ENCODE results near the gene RASGEF1C. TPM values are rescaled to one million over a fixed set of nuclear protein-coding genes. Genes with fewer than 3 reads are reported as not detected.
A peak's percentile ranks its signal among the peaks of the same experiment; 100 is the strongest.
"Not testable (repeated sequence)": the region's sequence is repeated elsewhere in the genome, so short reads cannot be mapped to it uniquely, and the experiment has no call there.

RASGEF1C gene
- total and polyA plus RNA-seq, 2 experiments from 2014 or later: 0.40 to 0.42 TPM

DNA sequence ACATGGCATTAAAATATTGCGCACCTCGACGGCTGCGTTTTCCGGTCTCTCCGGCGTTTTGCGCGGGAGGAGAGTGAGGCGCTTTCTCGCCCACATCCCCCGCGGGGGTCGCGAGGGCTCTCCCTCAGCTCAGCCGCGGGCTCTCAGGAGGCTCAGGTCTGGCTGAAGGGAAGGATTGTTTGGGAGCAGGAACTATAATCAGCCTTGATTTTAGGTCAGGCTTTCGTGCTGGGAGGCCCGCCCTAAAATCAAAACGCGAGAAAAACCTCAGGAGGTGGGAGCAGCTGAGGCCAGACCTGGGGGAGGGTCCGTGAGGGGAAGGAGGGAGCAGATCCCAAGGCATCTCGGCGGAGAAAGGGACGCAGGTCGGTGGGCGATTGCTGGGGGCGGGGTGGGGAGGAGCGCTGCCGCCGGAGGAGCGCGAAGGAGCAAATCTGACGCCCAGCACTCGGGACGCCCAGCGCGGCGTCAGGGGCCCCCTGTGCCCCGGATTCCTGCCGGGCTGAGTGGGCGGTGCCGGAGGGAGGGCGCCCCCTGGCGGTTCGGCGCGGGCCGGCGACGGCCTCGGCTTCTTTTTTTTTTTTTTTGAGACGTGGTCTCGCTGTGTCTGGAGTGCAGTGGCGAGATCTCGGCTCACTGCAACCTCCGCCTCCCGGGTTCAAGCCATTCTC, 118.8 kb downstream of the RASGEF1C start:
- Histone ChIP-seq H3F3A (replicated peaks; ENCODE audit: low read depth) (0 out of 2 replicates have a peak, but pooled peaks cover 8% of the 10 kb centered on the region), H3K27me3 (ENCODE audit: insufficient read depth) (no peaks in the 10 kb centered on the region), H3K36me3 (ENCODE audit: insufficient read depth) (no peaks in the 10 kb centered on the region), H3K79me2 (replicated peaks; ENCODE audit: insufficient read depth) (no peaks in the 10 kb centered on the region), H3K4me2 (peak overlapping the region; percentile 77), H4K20me1 (replicated peaks; ENCODE audit: insufficient read depth) (no peaks in the 10 kb centered on the region), H3K27ac (ENCODE audit: low read depth) (peak overlapping the region; percentile 98), H3K9me2 (ENCODE audit: insufficient read depth) (no peaks in the 10 kb centered on the region), H3K4me3 (peak overlapping the region; percentile 59), H2AFZ (no peak overlapping the region; the same call in 1 of the 2 replicates), H3K4me1 (ENCODE audit: insufficient read depth) (peaks cover 26% of the 10 kb centered on the region)
- TF ChIP-seq REST (IDR thresholded peaks at IDR 0.05; ENCODE audit: unreplicated experiment): no peak
- TF ChIP-seq, protein P1, sequence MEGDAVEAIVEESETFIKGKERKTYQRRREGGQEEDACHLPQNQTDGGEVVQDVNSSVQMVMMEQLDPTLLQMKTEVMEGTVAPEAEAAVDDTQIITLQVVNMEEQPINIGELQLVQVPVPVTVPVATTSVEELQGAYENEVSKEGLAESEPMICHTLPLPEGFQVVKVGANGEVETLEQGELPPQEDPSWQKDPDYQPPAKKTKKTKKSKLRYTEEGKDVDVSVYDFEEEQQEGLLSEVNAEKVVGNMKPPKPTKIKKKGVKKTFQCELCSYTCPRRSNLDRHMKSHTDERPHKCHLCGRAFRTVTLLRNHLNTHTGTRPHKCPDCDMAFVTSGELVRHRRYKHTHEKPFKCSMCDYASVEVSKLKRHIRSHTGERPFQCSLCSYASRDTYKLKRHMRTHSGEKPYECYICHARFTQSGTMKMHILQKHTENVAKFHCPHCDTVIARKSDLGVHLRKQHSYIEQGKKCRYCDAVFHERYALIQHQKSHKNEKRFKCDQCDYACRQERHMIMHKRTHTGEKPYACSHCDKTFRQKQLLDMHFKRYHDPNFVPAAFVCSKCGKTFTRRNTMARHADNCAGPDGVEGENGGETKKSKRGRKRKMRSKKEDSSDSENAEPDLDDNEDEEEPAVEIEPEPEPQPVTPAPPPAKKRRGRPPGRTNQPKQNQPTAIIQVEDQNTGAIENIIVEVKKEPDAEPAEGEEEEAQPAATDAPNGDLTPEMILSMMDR (conservative IDR thresholded peaks at IDR 0.05; ENCODE audit: low read depth in 2 of 2): peak; percentile 73 to 82
- TF ChIP-seq CREB1 (CRISPR knock-in tag; IDR thresholded peaks at IDR 0.05; ENCODE audit: low read depth): peak; percentile 72
- TF ChIP-seq NANOG (IDR thresholded peaks at IDR 0.05; ENCODE audit: borderline replicate concordance): no peak
- peak; percentile 40; the same call in 1 of the 2 replicates for TF ChIP-seq POLR2AphosphoS5 (IDR thresholded peaks at IDR 0.05; ENCODE audit: low read depth)
- TF ChIP-seq EZH2phosphoT487 (IDR thresholded peaks at IDR 0.05; ENCODE audit: unreplicated experiment): no peak
- peak overlapping the region; percentile 73 for H3K4me3 Mint-ChIP-seq
- H3K9me3 Mint-ChIP-seq: peaks cover 12% of the 10 kb centered on the region
- ATAC-seq (peak; percentile 86), DNase-seq (ENCODE audit: low spot score) (peak; percentile 96)
- H3K27me3 Mint-ChIP-seq (ENCODE audit: insufficient read depth, low read depth, poor library complexity): peaks cover 11% of the 10 kb centered on the region
- peaks cover 31% of the 10 kb centered on the region for H3K4me1 Mint-ChIP-seq
- peak overlapping the region; percentile 86 for H3K27ac Mint-ChIP-seq
- H3K36me3 Mint-ChIP-seq (ENCODE audit: low read depth): 0 out of 3 replicates have a peak, but pooled peaks cover 4% of the 10 kb centered on the region

DNA sequence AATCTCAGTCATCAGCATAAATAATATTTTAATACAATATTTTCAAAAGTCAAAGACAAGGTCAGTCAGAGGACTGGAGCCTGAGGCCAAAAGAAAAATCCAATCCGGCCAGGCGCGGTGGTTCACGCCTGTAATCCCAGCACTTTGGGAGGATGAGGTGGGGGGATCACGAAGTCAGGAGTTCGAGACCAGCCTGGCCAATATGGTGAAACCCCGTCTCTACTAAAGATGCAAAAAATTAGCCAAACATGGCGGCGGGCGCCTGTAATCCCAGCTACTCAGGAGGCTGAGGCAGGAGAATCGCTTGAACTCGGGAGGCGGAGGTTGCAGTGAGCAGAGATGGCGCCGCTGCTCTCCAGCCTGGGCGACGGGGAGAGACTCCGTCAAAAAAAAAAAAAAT, 119.4 kb downstream of the RASGEF1C start:
- H3K4me3 ChIP-seq: peak overlapping the region; percentile 59
- peaks cover 36% of the 10 kb centered on the region for H3K4me1 Mint-ChIP-seq
- peaks cover 11% of the 10 kb centered on the region for H3K27me3 Mint-ChIP-seq (ENCODE audit: insufficient read depth, low read depth, poor library complexity)
- H3K27ac ChIP-seq (ENCODE audit: low read depth): peak overlapping the region; percentile 98
- H3F3A ChIP-seq (replicated peaks; ENCODE audit: low read depth); H3K36me3 ChIP-seq (ENCODE audit: insufficient read depth); H2AFZ ChIP-seq; H3K36me3 Mint-ChIP-seq (ENCODE audit: low read depth); DNase-seq (ENCODE audit: low spot score); H4K20me1 ChIP-seq (replicated peaks; ENCODE audit: insufficient read depth); ATAC-seq; H3K27ac Mint-ChIP-seq; H3K27me3 ChIP-seq (ENCODE audit: insufficient read depth); H3K9me2 ChIP-seq (ENCODE audit: insufficient read depth); H3K79me2 ChIP-seq (replicated peaks; ENCODE audit: insufficient read depth): not testable (repeated sequence)
- H3K4me2 ChIP-seq: peak overlapping the region; percentile 77
- H3K9me3 Mint-ChIP-seq: peaks cover 12% of the 10 kb centered on the region
- H3K4me1 ChIP-seq (ENCODE audit: insufficient read depth): peaks cover 32% of the 10 kb centered on the region
- peak overlapping the region; percentile 73; the same call in 2 of the 3 replicates for H3K4me3 Mint-ChIP-seq

All from GM23338 (cell line).